NCI-H82 (cell line): ENCODE results near the gene ZBTB17.
A peak's percentile ranks its signal among the peaks of the same experiment; 100 is the strongest.
"Not testable (repeated sequence)": the region's sequence is repeated elsewhere in the genome, so short reads cannot be mapped to it uniquely, and the experiment has no call there.

Experiments used
- DNase-seq: peaks from one replicate; lab custom pipeline; 2025; lab: John Stamatoyannopoulos, UW

Gene ZBTB17

GRCh38 chr1:16011936-16012589 lies 36.2 kb upstream of the ZBTB17 start:
- DNase-seq = no peak

- no peak for DNase-seq
These were observed 34.9 kb upstream of the ZBTB17 start for GRCh38 chr1:16010837-16011236.

DNA sequence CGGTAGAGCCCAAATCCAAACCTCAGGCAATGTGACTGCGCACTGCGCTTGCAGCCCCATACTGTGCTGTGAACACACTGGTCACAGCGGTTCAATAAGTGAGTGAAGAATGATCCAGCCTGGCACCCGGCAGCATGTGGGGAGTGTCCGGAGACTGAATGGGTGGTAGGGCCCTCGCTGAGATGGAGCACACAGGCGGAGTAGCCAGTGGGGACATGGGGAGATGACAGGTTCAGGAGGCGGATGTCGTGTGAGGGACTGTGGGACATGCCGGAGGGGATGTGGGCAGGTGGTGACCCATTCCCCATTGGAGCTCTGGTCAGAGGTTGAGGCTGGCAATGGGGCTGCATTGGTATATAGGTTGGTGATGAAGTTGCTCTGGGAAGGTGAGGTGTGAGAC lies 33.8 kb upstream of the ZBTB17 start:
- no peak for DNase-seq

GRCh38 chr1:16009030-16009460 lies 33.1 kb upstream of the ZBTB17 start:
- DNase-seq = peak; percentile 92

- DNase-seq = no peak
These were observed 31.9 kb upstream of the ZBTB17 start for GRCh38 chr1:16007671-16008341.

GRCh38 chr1:16006552-16007485 lies 30.9 kb upstream of the ZBTB17 start:
- no peak for DNase-seq

- no peak for DNase-seq
These were observed 30.1 kb upstream of the ZBTB17 start for GRCh38 chr1:16006010-16006409.

DNA sequence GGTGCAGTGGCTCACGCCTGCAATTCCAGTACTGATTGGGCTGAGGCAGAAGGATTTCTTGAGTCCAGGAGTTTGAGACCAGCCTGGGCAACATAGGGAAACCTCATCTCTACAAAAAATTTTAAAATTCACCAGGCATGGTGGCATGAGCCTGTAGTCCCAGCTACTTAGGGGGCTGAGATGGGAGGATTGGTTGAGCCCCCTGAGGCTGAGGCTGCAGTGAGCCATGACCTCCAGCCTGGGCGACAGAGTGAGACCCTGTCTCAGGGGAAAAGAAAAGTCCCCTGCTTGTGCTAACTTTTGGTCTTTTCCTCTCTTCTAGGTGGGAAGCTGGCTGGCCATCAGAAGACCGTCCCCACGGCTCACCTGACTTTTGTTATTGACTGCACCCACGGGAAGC lies 29.7 kb upstream of the ZBTB17 start:
- DNase-seq = no peak

GRCh38 chr1:16001274-16001673 lies 25.4 kb upstream of the ZBTB17 start:
- not testable (repeated sequence) for DNase-seq

DNA sequence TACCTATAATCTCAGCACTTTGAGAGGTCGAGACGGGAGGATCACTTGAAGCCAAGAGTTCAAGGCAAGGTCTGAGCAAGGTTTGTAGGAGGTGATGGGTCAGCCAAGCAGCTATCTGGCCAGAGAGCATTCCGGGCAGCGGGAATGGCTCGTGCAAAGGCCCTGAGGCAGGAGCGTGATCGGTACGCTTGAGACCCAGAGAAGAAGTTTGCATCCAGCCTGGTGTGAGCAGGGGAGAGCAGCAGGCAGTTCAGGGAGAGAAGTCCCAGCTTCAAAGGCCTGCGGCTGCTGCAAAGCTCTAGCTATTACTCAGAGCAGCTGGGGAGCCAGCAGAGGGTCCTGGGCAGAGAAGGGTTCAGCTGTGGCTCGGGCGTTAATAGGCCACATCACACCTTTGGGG lies 23.0 kb upstream of the ZBTB17 start:
- DNase-seq = no peak

DNA sequence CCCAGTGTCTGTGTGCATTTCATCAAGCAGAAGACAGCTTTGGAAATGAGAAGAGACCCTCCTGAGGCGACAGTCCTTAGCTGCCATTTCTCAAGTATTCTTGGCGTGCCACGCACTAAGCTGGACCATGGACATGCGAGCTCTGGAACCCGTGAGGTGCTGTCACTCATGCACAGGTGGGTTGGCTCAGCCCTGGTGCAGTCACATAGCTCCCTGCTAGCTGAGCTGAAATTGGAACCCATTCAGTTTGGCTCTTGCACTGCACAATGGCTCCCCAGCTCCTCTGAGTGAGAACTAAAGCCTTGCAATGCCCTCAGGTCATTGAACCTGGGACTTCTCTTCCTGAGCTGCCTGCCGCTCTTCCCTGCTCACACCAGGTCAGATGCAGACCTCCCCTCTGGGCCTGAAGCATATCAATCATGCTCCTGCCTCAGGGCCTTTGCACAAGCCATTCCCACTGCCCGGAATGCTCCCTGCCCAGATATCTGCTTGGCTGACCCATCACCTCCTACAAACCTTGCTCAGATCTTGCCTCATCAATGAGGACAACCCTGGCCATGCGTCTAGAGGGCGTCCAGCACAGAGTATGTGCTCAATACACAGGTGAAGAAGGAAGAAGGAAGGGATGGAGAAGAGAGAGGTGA lies 21.9 kb upstream of the ZBTB17 start:
- DNase-seq = no peak

- DNase-seq = no peak
These were observed 21.2 kb upstream of the ZBTB17 start for GRCh38 chr1:15997076-15997585.

GRCh38 chr1:15994590-15995351 lies 18.9 kb upstream of the ZBTB17 start:
- peak; percentile 65 for DNase-seq

GRCh38 chr1:15994081-15994480 lies 18.2 kb upstream of the ZBTB17 start:
- no peak for DNase-seq

DNA sequence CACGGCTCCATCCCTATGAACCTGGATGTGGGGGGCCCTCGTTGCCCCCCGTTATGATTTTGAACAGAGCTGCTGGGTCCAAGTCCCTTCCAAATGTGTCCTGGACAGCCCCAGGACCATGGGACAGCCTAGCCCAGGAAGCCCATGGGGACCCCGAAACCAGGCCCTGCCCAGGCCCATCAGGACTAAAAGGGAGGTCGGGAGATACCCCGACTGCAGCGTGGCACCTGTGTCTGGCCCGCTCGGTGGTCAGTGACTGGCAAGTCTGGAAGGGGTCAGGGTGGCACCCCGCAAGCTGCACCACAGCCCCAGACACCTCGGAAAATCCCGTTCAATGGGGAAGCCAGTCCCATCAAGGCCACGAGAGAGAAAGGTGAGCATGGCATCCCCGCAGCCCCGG lies 17.8 kb upstream of the ZBTB17 start:
- no peak for DNase-seq

- no peak for DNase-seq
These were observed 16.9 kb upstream of the ZBTB17 start for GRCh38 chr1:15992582-15993500.

GRCh38 chr1:15992187-15992553 lies 16.3 kb upstream of the ZBTB17 start:
- no peak for DNase-seq

- DNase-seq = no peak
These were observed 15.7 kb upstream of the ZBTB17 start for GRCh38 chr1:15991427-15992186.

- no peak for DNase-seq
These were observed 13.9 kb upstream of the ZBTB17 start for GRCh38 chr1:15989776-15990175.
